HepG2 (cell line): ENCODE measurements around the gene FAP. TPM values are rescaled to one million over a fixed set of nuclear protein-coding genes. Genes with fewer than 3 reads are reported as not detected.

Source experiments
- ATAC-seq: fragments of 200-7000 bp; cut with Tn5 transposase; 3 replicates; pipeline ENCODE4 v1.9.1; 2020; ENCODE audit warnings: mild to moderate bottlenecking, moderate library complexity
- BruUV-seq: library from RNA; stranded (reverse); fragments of 400-500 nt; replicated peaks from 2 replicates; lab custom pipeline; 2021; lab: Mats Ljungman, UMichigan
- CTCF ChIA-PET: fragments of 300-600 bp; formaldehyde crosslinking; extraction: SDS; loops from one replicate; lab custom pipeline; 2021; ENCODE audit warnings: low total read pairs, inconsistent platforms, low intra/inter-chr PET ratio; lab: Yijun Ruan, JAX
- POLR2A ChIA-PET: fragments of 350-600 bp; sonication (Branson Sonifier 250); formaldehyde crosslinking; loops from one replicate; lab custom pipeline; 2020; ENCODE audit warnings: antibody characterized with exemption, inconsistent platforms; lab: Yijun Ruan, JAX
- DNase-seq: peaks from one replicate; pipeline ENCODE4 v3.0.0-alpha.2; 2015; ENCODE audit warnings: low spot score
- FAIRE-seq: peaks from 3 replicates; lab custom pipeline; 2011; peaks lifted over from hg19 to GRCh38; lab: Jason Lieb, UNC
- H2AFZ ChIP-seq: one replicate; pipeline ENCODE4 v1.6.1; 2011; ENCODE audit warnings: low read length, inconsistent platforms
- H3K27ac ChIP-seq: fragments of 300-600 bp; 3 replicates; pipeline ENCODE4 v1.8.0; 2011; ENCODE audit warnings: mixed run types, mild to moderate bottlenecking, mixed read lengths, low read length, inconsistent platforms; ENCODE audit not compliant: insufficient read depth; ENCODE audit errors: extremely low read length
- H3K27me3 ChIP-seq, 2 experiments: fragments of 200-600 bp in 1 of 2; 2 replicates in 1 of 2; 3 replicates in 1 of 2; pipeline versions ENCODE4 v1.6.0 to v1.8.0; 2011; ENCODE audit warnings: low read length in 2 of 2, mild to moderate bottlenecking in 2 of 2, moderate library complexity in 2 of 2, inconsistent platforms in 1 of 2; ENCODE audit not compliant: insufficient read depth in 2 of 2, control insufficient read depth in 1 of 2
- H3K36me3 ChIP-seq, 2 experiments: fragments of 200-600 bp in 1 of 2; replicated peaks in 1 of 2; 2 replicates in 1 of 2; 3 replicates in 1 of 2; pipeline versions ENCODE4 v1.5.1 to v1.8.0; 2011; ENCODE audit warnings: low read length in 2 of 2, inconsistent platforms in 1 of 2; ENCODE audit not compliant: insufficient read depth in 2 of 2, control insufficient read depth in 1 of 2
- H3K4me1 ChIP-seq: 2 replicates; pipeline ENCODE4 v1.5.1; 2012; ENCODE audit warnings: low read length, inconsistent platforms; ENCODE audit not compliant: insufficient read depth
- H3K4me2 ChIP-seq: 2 replicates; pipeline ENCODE4 v1.6.0; 2011; ENCODE audit warnings: low read depth, low read length, inconsistent platforms
- H3K4me3 ChIP-seq, 3 experiments: fragments of 200-600 bp in 1 of 3; sonication (generic), shearing (Covaris generic) in 1 of 3; replicated peaks in 1 of 3; 2 replicates each; pipeline ENCODE4 v1.5.1; 2011 to 2016; ENCODE audit warnings: low read length in 3 of 3, inconsistent platforms in 2 of 3, low read depth in 2 of 3, mild to moderate bottlenecking in 2 of 3, control low read depth in 1 of 3, mixed read lengths in 1 of 3; ENCODE audit not compliant: insufficient read depth in 1 of 3
- H3K79me2 ChIP-seq: one replicate; pipeline ENCODE4 v1.6.1; 2011; ENCODE audit warnings: low read length, inconsistent platforms; ENCODE audit not compliant: insufficient read depth
- H3K9ac ChIP-seq: 2 replicates; pipeline ENCODE4 v1.6.0; 2011; ENCODE audit warnings: mild to moderate bottlenecking, low read depth, low read length, inconsistent platforms; ENCODE audit not compliant: insufficient read depth
- H3K9me3 ChIP-seq: 2 replicates; pipeline ENCODE4 v1.5.1; 2012; ENCODE audit warnings: mild to moderate bottlenecking, low read length
- H4K20me1 ChIP-seq: 2 replicates; pipeline ENCODE4 v1.6.0; 2011; ENCODE audit warnings: inconsistent platforms, mild to moderate bottlenecking, low read length, moderate library complexity; ENCODE audit not compliant: insufficient read depth
- ARNTL ChIP-seq: sonication (generic); formaldehyde crosslinking; IDR thresholded peaks from 2 replicates; pipeline ENCODE4 v1.4.0; 2020; ENCODE audit warnings: mild to moderate bottlenecking, missing genetic modification reagents
- CENPT ChIP-seq: sonication (generic); formaldehyde crosslinking; IDR thresholded peaks from 2 replicates; pipeline ENCODE4 v1.8.0; 2022; ENCODE audit warnings: low read depth, mild to moderate bottlenecking, moderate library complexity, missing genetic modification reagents
- EP300 ChIP-seq, 3 experiments: sonication (generic) in 1 of 3; formaldehyde crosslinking in 1 of 3; IDR thresholded peaks; 2 replicates each; pipeline versions ENCODE4 v1.5.1 to v1.6.1; 2011 to 2020; ENCODE audit warnings: low read depth in 2 of 3, low read length in 2 of 3, borderline replicate concordance in 1 of 3, improper control_type of control experiment in 1 of 3, mild to moderate bottlenecking in 1 of 3, missing genetic modification reagents in 1 of 3, moderate library complexity in 1 of 3
- HNRNPLL ChIP-seq: fragments of 200-400 bp; formaldehyde crosslinking; IDR thresholded peaks from 2 replicates; pipeline ENCODE4 v1.6.1; 2017; ENCODE audit warnings: mild to moderate bottlenecking, low read depth, low read length; ENCODE audit not compliant: poor library complexity, severe bottlenecking
- HNRNPUL1 ChIP-seq: fragments of 200-400 bp; formaldehyde crosslinking; IDR thresholded peaks from 2 replicates; pipeline ENCODE4 v1.6.1; 2017; ENCODE audit warnings: low read depth, mild to moderate bottlenecking, low read length, moderate library complexity
- KLF13 ChIP-seq: sonication (generic); formaldehyde crosslinking; IDR thresholded peaks from 2 replicates; pipeline ENCODE4 v1.4.0; 2020; ENCODE audit warnings: mild to moderate bottlenecking, missing genetic modification reagents
- KMT2A ChIP-seq: sonication (generic); formaldehyde crosslinking; IDR thresholded peaks from 2 replicates; pipeline ENCODE4 v1.4.0; 2020; ENCODE audit warnings: missing genetic modification reagents
- MTA1 ChIP-seq: sonication (generic); formaldehyde crosslinking; IDR thresholded peaks from 2 replicates; pipeline ENCODE4 v1.4.0; 2020; ENCODE audit warnings: missing genetic modification reagents, mild to moderate bottlenecking, borderline replicate concordance
- RXRB ChIP-seq: IDR thresholded peaks from 2 replicates; pipeline ENCODE4 v1.6.1; 2016; ENCODE audit warnings: borderline replicate concordance, missing genetic modification reagents, missing compliant biosample characterization
- SIN3A ChIP-seq: IDR thresholded peaks from 2 replicates; pipeline ENCODE4 v1.6.1; 2011; ENCODE audit warnings: low read depth, mild to moderate bottlenecking, control low read depth, low read length, borderline replicate concordance
- ZFP36L1 ChIP-seq: sonication (generic); formaldehyde crosslinking; IDR thresholded peaks from 2 replicates; pipeline ENCODE4 v1.8.0; 2022; ENCODE audit warnings: mild to moderate bottlenecking, missing genetic modification reagents, moderate library complexity
- ZFP90 ChIP-seq: sonication (generic); formaldehyde crosslinking; IDR thresholded peaks from 2 replicates; pipeline ENCODE4 v1.8.0; 2022; ENCODE audit warnings: missing genetic modification reagents, mild to moderate bottlenecking, inconsistent platforms, borderline replicate concordance
- ZNF589 ChIP-seq: sonication (generic); formaldehyde crosslinking; conservative IDR thresholded peaks from 2 replicates; pipeline ENCODE4 v1.8.0; 2022; ENCODE audit warnings: mild to moderate bottlenecking, moderate library complexity, missing genetic modification reagents
- WGBS: methylation state at CpG from one replicate; pipeline ENCODE4 v1.1.6; 2017; ENCODE audit warnings: low lambda C conversion rate; 5-methylcytosine and 5-hydroxymethylcytosine counted together
- in situ Hi-C: cut with HindIII; loops from 2 replicates; pipeline ENCODE4 v1.10.0; 2017; ENCODE audit warnings: low pct_unique_long_range_greater_than_20kb; ENCODE audit not compliant: extremely low pct_ligation_motif_present
- intact Hi-C: fragments of 100-400 bp; cut with micrococcal nuclease; formaldehyde crosslinking; loops from one replicate; pipeline ENCODE4 v1.10.0; 2022; ENCODE audit not compliant: unreplicated experiment
- polyA plus RNA-seq, 8 experiments: library from polyadenylated mRNA; depleted of rRNA in 3 of 8; stranded (reverse) in 7 of 8; unstranded in 1 of 8; fragments of >200 nt; fragmentation: Illumina TruSeq in 4 of 8; extraction: Trizol in 4 of 8; gene quantifications; 2 replicates each; pipeline versions ENCODE4 v1.2.1 to v1.2.3, GENCODE V29; 2011 to 2016; ENCODE audit warnings: low read depth in 4 of 8, missing spikeins in 1 of 8, mixed read lengths in 1 of 8; ENCODE audit not compliant: insufficient read depth in 1 of 8
- total RNA-seq, 5 experiments: library from RNA; depleted of rRNA; stranded (reverse); fragments of >200 nt; fragmentation: Illumina TruSeq; extraction: Trizol; gene quantifications; 2 replicates each; pipeline ENCODE4 v1.2.3, GENCODE V29; 2016; ENCODE audit warnings: low read depth in 1 of 5
- TF ChIP-seq, protein P1 (sequence below): IDR thresholded peaks from 2 replicates; pipeline ENCODE4 v1.6.1; 2016; ENCODE audit warnings: missing compliant biosample characterization, missing genetic modification reagents, borderline replicate concordance
- TF ChIP-seq, protein P2 (sequence below): sonication (generic); formaldehyde crosslinking; IDR thresholded peaks from 2 replicates; pipeline ENCODE4 v1.5.0; 2020; ENCODE audit warnings: missing genetic modification reagents

The FAP gene
- total and polyA plus RNA-seq, 2 of the 13 experiments (the other 11 are each of a cell fraction or from before 2014, with no cell fraction given) = not detected

DNA sequence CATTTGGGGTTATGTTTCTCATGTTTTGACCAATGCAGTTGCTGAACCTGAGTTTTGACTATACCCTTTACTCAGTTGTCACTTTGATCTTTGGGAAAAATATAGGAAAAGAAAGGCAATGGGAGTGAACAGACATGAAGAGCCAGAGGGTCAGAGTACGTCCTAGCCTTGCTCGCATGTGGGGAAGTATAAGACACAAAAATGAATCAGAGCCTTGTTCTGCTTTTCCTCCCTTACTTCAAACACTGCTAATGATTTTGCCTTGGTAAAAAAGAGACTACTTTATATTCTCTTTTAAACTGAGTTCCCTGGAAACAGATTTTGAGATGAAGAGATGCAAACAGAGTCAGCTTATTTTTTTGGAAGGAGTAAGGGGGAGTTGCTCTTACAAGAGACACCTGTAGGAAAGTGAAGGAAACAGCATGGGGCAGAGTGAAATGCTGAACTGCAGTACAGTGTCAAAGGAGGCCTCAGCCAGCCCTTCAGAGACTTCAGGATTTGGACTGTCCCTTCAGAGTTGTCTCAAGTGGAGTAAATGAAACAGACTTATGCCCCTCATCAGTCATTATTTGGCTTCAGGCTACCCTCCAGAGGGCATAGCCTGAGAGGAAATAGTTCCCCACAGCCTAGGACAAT lies 11.1 kb upstream of the FAP start:
- H3K4me2 ChIP-seq = no peak overlapping the region
- TF ChIP-seq, protein P1, sequence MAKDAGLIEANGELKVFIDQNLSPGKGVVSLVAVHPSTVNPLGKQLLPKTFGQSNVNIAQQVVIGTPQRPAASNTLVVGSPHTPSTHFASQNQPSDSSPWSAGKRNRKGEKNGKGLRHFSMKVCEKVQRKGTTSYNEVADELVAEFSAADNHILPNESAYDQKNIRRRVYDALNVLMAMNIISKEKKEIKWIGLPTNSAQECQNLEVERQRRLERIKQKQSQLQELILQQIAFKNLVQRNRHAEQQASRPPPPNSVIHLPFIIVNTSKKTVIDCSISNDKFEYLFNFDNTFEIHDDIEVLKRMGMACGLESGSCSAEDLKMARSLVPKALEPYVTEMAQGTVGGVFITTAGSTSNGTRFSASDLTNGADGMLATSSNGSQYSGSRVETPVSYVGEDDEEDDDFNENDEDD (CRISPR knock-in tag) = no peak
- intact Hi-C loops (no loop called here), in situ Hi-C loops (no loop called here)
- ChIA-PET CTCF (no interaction called here), POLR2A (no interaction called here)
- no peaks in the 10 kb centered on the region for H3K79me2 ChIP-seq
- 5% methylated on average over 2 of the region's 2 CpGs for WGBS
- H3K9ac ChIP-seq = no peak overlapping the region
- no peak for ATAC-seq
- no peak overlapping the region for H3K27ac ChIP-seq
- no peaks in the 10 kb centered on the region for H3K9me3 ChIP-seq
- DNase-seq = no peak
- no peak overlapping the region for H3K4me3 ChIP-seq
- BruUV-seq = no TSS peak
- H3K27me3 ChIP-seq = no peaks in the 10 kb centered on the region
- no peak for FAIRE-seq
- no peaks in the 10 kb centered on the region for H4K20me1 ChIP-seq
- no peaks in the 10 kb centered on the region for H3K36me3 ChIP-seq
- no peak overlapping the region for H2AFZ ChIP-seq
- no peaks in the 10 kb centered on the region for H3K4me1 ChIP-seq

DNA sequence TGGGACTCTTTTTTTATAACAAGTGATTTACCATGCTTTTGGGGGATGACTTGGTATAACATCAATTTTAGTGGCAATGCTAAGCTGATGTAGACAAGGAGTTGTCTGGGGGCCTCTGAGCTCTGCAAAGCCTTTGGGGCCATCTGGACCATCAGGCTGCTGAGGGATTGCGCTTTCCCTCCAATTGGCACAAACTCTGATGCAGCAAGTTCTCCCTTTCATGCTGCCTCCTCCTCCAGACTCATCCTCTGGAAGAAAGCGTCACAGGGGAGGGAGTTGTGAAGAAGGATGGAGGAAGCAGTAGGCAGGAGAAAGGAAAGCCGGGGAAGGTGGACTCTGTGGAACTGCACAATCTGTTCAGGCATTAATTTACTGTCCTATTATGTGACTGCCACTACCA lies 10.2 kb upstream of the FAP start:
- Histone ChIP-seq H3K36me3 (no peaks in the 10 kb centered on the region), H3K4me1 (no peaks in the 10 kb centered on the region), H3K4me3 (no peak overlapping the region), H3K27ac (no peak overlapping the region), H3K27me3 (no peaks in the 10 kb centered on the region), H3K79me2 (no peaks in the 10 kb centered on the region), H3K9ac (no peak overlapping the region), H2AFZ (no peak overlapping the region), H3K9me3 (no peaks in the 10 kb centered on the region), H3K4me2 (no peak overlapping the region), H4K20me1 (no peaks in the 10 kb centered on the region)
- in situ Hi-C loops = no loop called here
- CTCF ChIA-PET = no interaction called here
- WGBS = 7% methylated on average over 3 of the region's 3 CpGs
- FAIRE-seq (no peak), DNase-seq (no peak), ATAC-seq (no peak)
- no TSS peak for BruUV-seq
- POLR2A ChIA-PET = no interaction called here
- intact Hi-C loops = no loop called here
- TF ChIP-seq MTA1 (no peak), RXRB (CRISPR knock-in tag) (no peak), KLF13 (CRISPR knock-in tag) (no peak), HNRNPUL1 (no peak), CENPT (CRISPR knock-in tag) (no peak), KMT2A (no peak), HNRNPLL (no peak), ZFP90 (no peak), ZNF589 (CRISPR knock-in tag) (no peak), ZFP36L1 (CRISPR knock-in tag) (no peak), ARNTL (CRISPR knock-in tag) (no peak), EP300 (IDR thresholded peaks at IDR 0.05; ENCODE audit: low read depth in 2 of 2, low read length in 2 of 2) (no peak), EP300 (CRISPR knock-in tag; IDR thresholded peaks at IDR 0.05; ENCODE audit: borderline replicate concordance) (no peak), SIN3A (no peak)
- TF ChIP-seq, protein P2, sequence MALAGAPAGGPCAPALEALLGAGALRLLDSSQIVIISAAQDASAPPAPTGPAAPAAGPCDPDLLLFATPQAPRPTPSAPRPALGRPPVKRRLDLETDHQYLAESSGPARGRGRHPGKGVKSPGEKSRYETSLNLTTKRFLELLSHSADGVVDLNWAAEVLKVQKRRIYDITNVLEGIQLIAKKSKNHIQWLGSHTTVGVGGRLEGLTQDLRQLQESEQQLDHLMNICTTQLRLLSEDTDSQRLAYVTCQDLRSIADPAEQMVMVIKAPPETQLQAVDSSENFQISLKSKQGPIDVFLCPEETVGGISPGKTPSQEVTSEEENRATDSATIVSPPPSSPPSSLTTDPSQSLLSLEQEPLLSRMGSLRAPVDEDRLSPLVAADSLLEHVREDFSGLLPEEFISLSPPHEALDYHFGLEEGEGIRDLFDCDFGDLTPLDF = no peak
